IPS DF 6.9 (cell line): ENCODE data around the gene FLYWCH1.

Experiments
- DNase-seq: peaks from one replicate; pipeline ENCODE4 v3.0.0-alpha.2; 2013; ENCODE audit warnings: low read depth, low spot score
- H3K27ac ChIP-seq: one replicate; pipeline ENCODE4 v1.5.1; 2013; ENCODE audit warnings: low read length, control low read depth
- H3K27me3 ChIP-seq: 2 replicates; pipeline ENCODE4 v1.6.1; 2013; ENCODE audit warnings: mild to moderate bottlenecking, low read length; ENCODE audit not compliant: control insufficient read depth, insufficient read depth
- H3K36me3 ChIP-seq: 2 replicates; pipeline ENCODE4 v1.6.1; 2013; ENCODE audit warnings: low read length; ENCODE audit not compliant: control insufficient read depth, insufficient read depth
- H3K4me1 ChIP-seq: 2 replicates; pipeline ENCODE4 v1.6.1; 2013; ENCODE audit warnings: low read length; ENCODE audit not compliant: control insufficient read depth, insufficient read depth
- H3K4me3 ChIP-seq: 2 replicates; pipeline ENCODE4 v1.5.1; 2013; ENCODE audit warnings: mild to moderate bottlenecking, low read length
- H3K9me3 ChIP-seq: 2 replicates; pipeline ENCODE4 v1.6.1; 2013; ENCODE audit warnings: low read length, inconsistent platforms; ENCODE audit not compliant: control insufficient read depth, insufficient read depth
- WGBS: extraction: QIAGEN DNeasy Blood & Tissue Kit; methylation state at CpG from one replicate; pipeline ENCODE4 v1.1.7; 2013; ENCODE audit warnings: mixed read lengths, missing lambda C conversion rate; ENCODE audit not compliant: insufficient read length, insufficient coverage; 5-methylcytosine and 5-hydroxymethylcytosine counted together

The FLYWCH1 gene

GRCh38 chr16:2976673-2977072 lies 64.9 kb downstream of the FLYWCH1 start:
- no peak for DNase-seq
- Histone ChIP-seq H3K27me3 (no peaks in the 10 kb centered on the region), H3K27ac (no peak overlapping the region), H3K4me1 (peaks cover under 1% of the 10 kb centered on the region; the same call in 1 of the 2 replicates), H3K9me3 (no peaks in the 10 kb centered on the region), H3K36me3 (peaks cover 41% of the 10 kb centered on the region), H3K4me3 (no peak overlapping the region)
- WGBS, result no CpG with 5 or more reads among the region's 15 CpGs

DNA sequence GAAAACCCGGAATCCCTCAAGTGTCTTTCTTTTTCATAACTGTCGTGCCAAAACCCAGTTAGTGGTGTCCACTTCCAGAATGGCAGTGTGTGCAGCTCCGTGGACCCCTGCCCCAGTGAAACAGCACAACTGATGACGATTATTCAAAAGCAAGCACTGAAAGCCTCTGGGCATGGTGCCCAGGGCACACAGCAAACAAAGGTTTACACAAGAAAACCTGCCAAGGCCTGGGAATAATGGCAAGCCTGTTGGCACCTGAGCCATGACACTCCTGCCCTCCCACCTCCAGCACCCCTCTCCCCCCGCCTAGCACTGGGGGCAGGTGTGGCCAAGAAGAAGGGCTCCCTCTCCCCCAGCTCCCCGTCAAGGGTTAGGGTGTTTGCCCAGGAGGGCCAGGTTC lies 65.7 kb downstream of the FLYWCH1 start:
- Histone ChIP-seq H3K4me3 (no peak overlapping the region), H3K9me3 (no peaks in the 10 kb centered on the region), H3K27ac (no peak overlapping the region), H3K27me3 (no peaks in the 10 kb centered on the region), H3K4me1 (peaks cover 3% of the 10 kb centered on the region; the same call in 1 of the 2 replicates), H3K36me3 (peaks cover 33% of the 10 kb centered on the region)
- WGBS, result no CpG with 5 or more reads among the region's 6 CpGs
- DNase-seq, result no peak

DNA sequence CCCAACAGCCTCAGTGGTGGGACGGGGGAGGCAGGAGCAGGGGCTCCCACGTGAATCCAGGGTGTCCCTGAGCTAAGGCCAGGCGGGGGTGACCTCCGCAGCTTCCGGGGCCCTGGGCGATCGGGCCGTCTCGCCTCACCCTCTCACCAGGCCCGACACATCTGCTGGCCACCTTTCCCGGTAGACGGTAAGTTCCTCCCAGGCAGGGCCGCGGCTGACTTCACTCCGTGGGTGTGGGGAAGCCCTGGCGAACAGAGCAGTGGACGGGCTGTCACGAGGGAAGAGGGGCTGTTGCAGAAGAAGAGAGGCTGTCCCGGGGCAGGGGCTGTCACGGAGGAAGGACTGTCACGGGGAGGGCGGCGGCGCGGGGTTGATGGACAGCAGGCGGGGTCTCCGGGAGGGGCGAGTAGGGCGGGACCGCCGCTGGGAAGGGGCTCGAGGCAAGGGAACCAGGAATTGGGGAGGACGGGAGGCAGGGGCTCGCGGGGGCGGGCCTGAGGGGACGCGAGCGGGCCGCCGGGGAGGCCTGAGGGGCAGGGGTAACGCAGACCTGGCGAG lies 68.0 kb downstream of the FLYWCH1 start:
- H3K27ac ChIP-seq, result no peak overlapping the region
- no peaks in the 10 kb centered on the region for H3K9me3 ChIP-seq
- no peaks in the 10 kb centered on the region for H3K27me3 ChIP-seq
- WGBS, result no CpG with 5 or more reads among the region's 43 CpGs
- peaks cover 5% of the 10 kb centered on the region; the same call in 1 of the 2 replicates for H3K4me1 ChIP-seq
- peak overlapping the region; percentile 88 for H3K4me3 ChIP-seq
- peaks cover 20% of the 10 kb centered on the region for H3K36me3 ChIP-seq
- no peak for DNase-seq

GRCh38 chr16:2980227-2981176 lies 68.8 kb downstream of the FLYWCH1 start, which contains the start of gene PKMYT1:
Gene PKMYT1, minus strand, starts transcription at chr16:2980446. Its CDS starts 789 bp downstream, at chr16:2979657.
- no peaks in the 10 kb centered on the region for H3K9me3 ChIP-seq
- no CpG with 5 or more reads among the region's 91 CpGs for WGBS
- peaks cover 5% of the 10 kb centered on the region; the same call in 1 of the 2 replicates for H3K4me1 ChIP-seq
- no peaks in the 10 kb centered on the region for H3K27me3 ChIP-seq
- peak within 1 kb of the TSS; percentile 88 for H3K4me3 ChIP-seq
- no peak within 1 kb of the TSS for H3K27ac ChIP-seq
- H3K36me3 ChIP-seq, result peaks cover 12% of the 10 kb centered on the region
- no peak for DNase-seq

DNA sequence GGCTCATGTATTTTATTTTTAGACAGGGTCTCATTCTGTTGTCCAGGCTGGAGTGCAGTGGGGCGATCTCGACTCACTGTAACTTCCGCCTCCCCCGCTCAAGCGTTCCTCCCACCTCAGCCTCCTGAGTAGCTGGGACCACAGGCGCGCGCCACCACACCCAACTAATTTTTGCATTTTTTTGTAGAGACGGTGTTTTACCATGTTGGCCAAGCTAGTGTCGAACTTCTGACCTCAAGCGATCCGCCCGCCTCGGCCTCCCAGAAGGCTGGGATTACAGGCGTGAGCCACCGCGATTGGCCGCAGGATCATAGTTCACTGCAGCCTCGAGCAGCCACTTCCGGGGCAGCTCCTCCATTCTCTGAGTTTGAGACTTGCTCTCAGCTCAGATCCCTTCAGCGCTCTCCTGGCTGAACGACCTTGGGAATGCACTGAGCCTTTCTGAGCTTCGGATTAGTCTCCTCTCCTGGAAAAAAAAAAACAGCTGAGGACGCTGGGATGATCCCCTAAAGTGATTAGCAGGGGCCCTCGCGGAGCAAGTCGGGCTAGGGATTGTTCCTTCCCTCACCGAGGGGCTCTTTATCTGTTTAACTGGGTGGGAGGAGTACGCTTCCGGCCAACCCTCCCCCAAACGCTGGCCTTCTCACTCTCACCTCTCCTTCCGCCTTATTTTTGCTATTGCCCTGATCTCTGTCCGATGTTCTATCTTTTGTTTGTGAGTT lies 69.6 kb downstream of the FLYWCH1 start:
- H3K4me3 ChIP-seq, result no peak overlapping the region; the same call in 1 of the 2 replicates
- peak overlapping the region; percentile 49 for H3K27ac ChIP-seq
- H3K36me3 ChIP-seq, result peaks cover 5% of the 10 kb centered on the region
- no peaks in the 10 kb centered on the region for H3K9me3 ChIP-seq
- no peak for DNase-seq
- H3K4me1 ChIP-seq, result peaks cover 5% of the 10 kb centered on the region; the same call in 1 of the 2 replicates
- WGBS, result no CpG with 5 or more reads among the region's 33 CpGs
- H3K27me3 ChIP-seq, result no peaks in the 10 kb centered on the region

DNA sequence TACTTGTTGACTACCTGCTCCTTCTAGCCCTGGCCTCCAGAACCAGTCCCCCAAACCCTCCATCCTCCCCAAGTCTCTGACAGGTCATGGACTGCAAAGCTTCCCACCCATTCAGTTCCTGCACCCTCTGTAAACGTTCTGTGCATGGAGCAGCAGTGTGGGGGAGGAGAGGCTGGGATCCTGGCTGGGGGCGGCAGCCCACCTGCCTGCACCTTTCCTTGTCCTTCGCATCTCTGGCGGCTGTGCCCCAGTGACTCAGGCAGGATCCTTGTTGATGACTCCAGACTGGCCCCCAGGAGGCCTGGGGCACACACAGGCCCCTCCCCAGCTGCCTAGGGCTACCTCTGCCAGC lies 70.1 kb downstream of the FLYWCH1 start:
- peaks cover 1% of the 10 kb centered on the region for H3K36me3 ChIP-seq
- no peak for DNase-seq
- H3K27ac ChIP-seq, result peak overlapping the region; percentile 49
- WGBS, result no CpG with 5 or more reads among the region's 4 CpGs
- no peaks in the 10 kb centered on the region for H3K27me3 ChIP-seq
- no peaks in the 10 kb centered on the region for H3K9me3 ChIP-seq
- no peak overlapping the region for H3K4me3 ChIP-seq
- peaks cover 5% of the 10 kb centered on the region for H3K4me1 ChIP-seq

- no peak for DNase-seq
- WGBS, result 100% methylated on average over 1 of the region's 5 CpGs
- no peaks in the 10 kb centered on the region; the same call in none of the 2 replicates for H3K36me3 ChIP-seq
- H3K27me3 ChIP-seq, result no peaks in the 10 kb centered on the region
- H3K9me3 ChIP-seq, result no peaks in the 10 kb centered on the region
- peaks cover 5% of the 10 kb centered on the region for H3K4me1 ChIP-seq
- no peak overlapping the region for H3K4me3 ChIP-seq
- no peak overlapping the region for H3K27ac ChIP-seq
These were observed 70.7 kb downstream of the FLYWCH1 start for GRCh38 chr16:2982402-2982801.

GRCh38 chr16:2983706-2984136 lies 72.0 kb downstream of the FLYWCH1 start:
- peaks cover 5% of the 10 kb centered on the region for H3K4me1 ChIP-seq
- H3K27ac ChIP-seq, result no peak overlapping the region
- DNase-seq, result no peak
- no CpG with 5 or more reads among the region's 42 CpGs for WGBS
- H3K27me3 ChIP-seq, result no peaks in the 10 kb centered on the region
- H3K4me3 ChIP-seq, result no peak overlapping the region
- no peaks in the 10 kb centered on the region for H3K9me3 ChIP-seq
- no peaks in the 10 kb centered on the region; the same call in 1 of the 2 replicates for H3K36me3 ChIP-seq

GRCh38 chr16:2985462-2985861 lies 73.7 kb downstream of the FLYWCH1 start:
- no CpG with 5 or more reads among the region's 9 CpGs for WGBS
- H3K36me3 ChIP-seq, result no peaks in the 10 kb centered on the region; the same call in 1 of the 2 replicates
- H3K27me3 ChIP-seq, result no peaks in the 10 kb centered on the region
- no peaks in the 10 kb centered on the region for H3K9me3 ChIP-seq
- no peak overlapping the region for H3K27ac ChIP-seq
- DNase-seq, result no peak
- peaks cover 10% of the 10 kb centered on the region for H3K4me1 ChIP-seq
- H3K4me3 ChIP-seq, result no peak overlapping the region

- whole genome bisulfite sequencing, result no CpG with 5 or more reads among the region's 15 CpGs
- peaks cover 14% of the 10 kb centered on the region for H3K4me1 ChIP-seq
- DNase-seq, result no peak
These were observed 74.2 kb downstream of the FLYWCH1 start for GRCh38 chr16:2985893-2986355.

More at GRCh38 chr16:2985893-2986355, 74.2 kb downstream of the FLYWCH1 start:
- Histone ChIP-seq H3K27me3 (no peaks in the 10 kb centered on the region), H3K4me3 (no peak overlapping the region), H3K9me3 (no peaks in the 10 kb centered on the region), H3K27ac (no peak overlapping the region), H3K36me3 (no peaks in the 10 kb centered on the region; the same call in 1 of the 2 replicates)
